CD14-positive monocyte (primary cell): Measurements from ENCODE around the gene MSH2. TPM values are rescaled to one million over a fixed set of nuclear protein-coding genes. Genes with fewer than 3 reads are reported as not detected.

Experiments used
- DNase-seq, 3 donors: peaks; one replicate each; pipeline ENCODE4 v3.0.0-alpha.2; 2011 to 2022
- H2AFZ ChIP-seq: 2 replicates; pipeline ENCODE4 v1.6.0; 2012; ENCODE audit warnings: mild to moderate bottlenecking, low read depth, low read length, inconsistent platforms; ENCODE audit not compliant: insufficient read depth, poor library complexity, severe bottlenecking
- H3K27ac ChIP-seq, 2 donors: 1 replicate in 1 of 2; 2 replicates in 1 of 2; pipeline ENCODE4 v1.5.1; 2012 to 2013; ENCODE audit warnings: low read length in 2 of 2, control low read depth in 1 of 2, inconsistent platforms in 1 of 2, low read depth in 1 of 2, mild to moderate bottlenecking in 1 of 2
- H3K27me3 ChIP-seq, 2 donors: one replicate each; pipeline versions ENCODE4 v1.6.0 to v1.6.1; 2011 to 2013; ENCODE audit warnings: low read length in 2 of 2; ENCODE audit not compliant: control insufficient read depth in 2 of 2, insufficient read depth in 2 of 2
- H3K36me3 ChIP-seq, 2 donors: replicated peaks in 1 of 2; 1 replicate in 1 of 2; 2 replicates in 1 of 2; pipeline versions ENCODE4 v1.5.1 to v1.6.1; 2012 to 2013; ENCODE audit warnings: low read length in 2 of 2, control low read depth in 1 of 2, inconsistent platforms in 1 of 2, mild to moderate bottlenecking in 1 of 2; ENCODE audit not compliant: insufficient read depth in 2 of 2, control insufficient read depth in 1 of 2
- H3K4me1 ChIP-seq, 2 donors: 1 replicate in 1 of 2; 2 replicates in 1 of 2; pipeline versions ENCODE4 v1.5.1 to v1.6.1; 2012 to 2013; ENCODE audit warnings: low read length in 2 of 2, control low read depth in 1 of 2, inconsistent platforms in 1 of 2, mild to moderate bottlenecking in 1 of 2, moderate library complexity in 1 of 2; ENCODE audit not compliant: insufficient read depth in 2 of 2, control insufficient read depth in 1 of 2
- H3K4me2 ChIP-seq: replicated peaks from 2 replicates; pipeline ENCODE3; 2012; ENCODE audit warnings: low read length, moderate library complexity, mild to moderate bottlenecking; ENCODE audit not compliant: poor library complexity, severe bottlenecking; ENCODE audit errors: extremely low read depth
- H3K4me3 ChIP-seq, 3 experiments: fragments of 200-600 bp in 1 of 3; sonication (generic) in 1 of 3; replicated peaks in 1 of 3; 1 replicate in 2 of 3; 2 replicates in 1 of 3; pipeline ENCODE4 v1.5.1; 2011 to 2013; ENCODE audit warnings: low read length in 3 of 3, mild to moderate bottlenecking in 3 of 3, control low read depth in 2 of 3, low read depth in 2 of 3, inconsistent platforms in 1 of 3, moderate library complexity in 1 of 3
- H3K79me2 ChIP-seq: 2 replicates; pipeline ENCODE4 v1.6.0; 2012; ENCODE audit warnings: mild to moderate bottlenecking, control low read depth, inconsistent platforms, low read length, moderate library complexity; ENCODE audit not compliant: insufficient read depth
- H3K9ac ChIP-seq: 2 replicates; pipeline ENCODE4 v1.6.0; 2017; ENCODE audit warnings: low read length, mild to moderate bottlenecking; ENCODE audit not compliant: insufficient read depth, poor library complexity, severe bottlenecking
- H3K9me3 ChIP-seq, 2 donors: replicated peaks in 1 of 2; 1 replicate in 1 of 2; 2 replicates in 1 of 2; pipeline versions ENCODE4 v1.5.1 to v1.6.1; 2012 to 2013; ENCODE audit warnings: low read length in 2 of 2, control low read depth in 1 of 2; ENCODE audit not compliant: control insufficient read depth in 1 of 2, insufficient read depth in 1 of 2
- H4K20me1 ChIP-seq: 2 replicates; pipeline ENCODE4 v1.6.0; 2012; ENCODE audit warnings: mild to moderate bottlenecking, low read length, control low read depth, moderate library complexity; ENCODE audit not compliant: insufficient read depth
- H3K27ac Mint-ChIP-seq, 7 donors: one replicate each; pipeline ENCODE4 v1.8.0; 2020; ENCODE audit warnings: mild to moderate bottlenecking in 7 of 7, mixed read lengths in 7 of 7, moderate library complexity in 6 of 7, inconsistent platforms in 2 of 7
- H3K27me3 Mint-ChIP-seq, 3 donors: one replicate each; pipeline ENCODE4 v1.8.0; 2021 to 2022; ENCODE audit warnings: low read depth in 3 of 3, mild to moderate bottlenecking in 3 of 3, mixed read lengths in 3 of 3, moderate library complexity in 3 of 3, inconsistent platforms in 1 of 3
- H3K36me3 Mint-ChIP-seq, 2 donors: one replicate each; pipeline ENCODE4 v1.8.0; 2020; ENCODE audit warnings: mixed read lengths in 2 of 2, inconsistent platforms in 1 of 2, mild to moderate bottlenecking in 1 of 2
- H3K4me1 Mint-ChIP-seq: one replicate; pipeline ENCODE4 v1.8.0; 2020; ENCODE audit warnings: mild to moderate bottlenecking, mixed read lengths
- H3K4me3 Mint-ChIP-seq, 2 donors: one replicate each; pipeline ENCODE4 v1.8.0; 2020; ENCODE audit warnings: mild to moderate bottlenecking in 2 of 2, mixed read lengths in 2 of 2, moderate library complexity in 1 of 2
- H3K9me3 Mint-ChIP-seq, 7 donors: one replicate each; pipeline ENCODE4 v1.8.0; 2020 to 2022; ENCODE audit warnings: mixed read lengths in 7 of 7, mild to moderate bottlenecking in 6 of 7, moderate library complexity in 6 of 7, inconsistent platforms in 2 of 7
- WGBS: methylation state at CpG from one replicate; pipeline ENCODE4 v1.1.5; 2013; ENCODE audit warnings: missing lambda C conversion rate; ENCODE audit not compliant: insufficient coverage; 5-methylcytosine and 5-hydroxymethylcytosine counted together
- intact Hi-C, 2 donors: fragments of 100-400 bp; cut with micrococcal nuclease; formaldehyde crosslinking; loops; one replicate each; pipeline versions ENCODE4 v1.15.0 to v1.15.1; 2023
- polyA plus RNA-seq, 3 donors: library from polyadenylated mRNA; depleted of rRNA in 1 of 3; unstranded in 2 of 3; stranded (reverse) in 1 of 3; fragments of 300-500 nt in 2 of 3; fragments of >200 nt in 1 of 3; fragmentation: Illumina TruSeq in 2 of 3; gene quantifications; 1 replicate in 2 of 3; 2 replicates in 1 of 3; pipeline ENCODE4 v1.2.3, GENCODE V29; 2012 to 2021
- TF ChIP-seq, protein P1 (sequence below): fragments of 200-600 bp; IDR thresholded peaks from one replicate; pipeline ENCODE4 v1.8.0; 2022; ENCODE audit warnings: antibody characterized with exemption, mild to moderate bottlenecking

The MSH2 gene
- polyA plus RNA-seq, 3 donors = 1.5 to 2.8 (median 2.0) TPM

- Mint-ChIP-seq H3K27me3 (peaks cover 8 to 10% (median 9%) of the 10 kb centered on the region in 3 donors), H3K27ac (no peak overlapping the region), H3K9me3 (no peaks in the 10 kb centered on the region), H3K36me3 (no peaks in the 10 kb centered on the region), H3K4me1 (peaks cover 3% of the 10 kb centered on the region), H3K4me3 (no peak overlapping the region)
- DNase-seq = no peak
- TF ChIP-seq, protein P1, sequence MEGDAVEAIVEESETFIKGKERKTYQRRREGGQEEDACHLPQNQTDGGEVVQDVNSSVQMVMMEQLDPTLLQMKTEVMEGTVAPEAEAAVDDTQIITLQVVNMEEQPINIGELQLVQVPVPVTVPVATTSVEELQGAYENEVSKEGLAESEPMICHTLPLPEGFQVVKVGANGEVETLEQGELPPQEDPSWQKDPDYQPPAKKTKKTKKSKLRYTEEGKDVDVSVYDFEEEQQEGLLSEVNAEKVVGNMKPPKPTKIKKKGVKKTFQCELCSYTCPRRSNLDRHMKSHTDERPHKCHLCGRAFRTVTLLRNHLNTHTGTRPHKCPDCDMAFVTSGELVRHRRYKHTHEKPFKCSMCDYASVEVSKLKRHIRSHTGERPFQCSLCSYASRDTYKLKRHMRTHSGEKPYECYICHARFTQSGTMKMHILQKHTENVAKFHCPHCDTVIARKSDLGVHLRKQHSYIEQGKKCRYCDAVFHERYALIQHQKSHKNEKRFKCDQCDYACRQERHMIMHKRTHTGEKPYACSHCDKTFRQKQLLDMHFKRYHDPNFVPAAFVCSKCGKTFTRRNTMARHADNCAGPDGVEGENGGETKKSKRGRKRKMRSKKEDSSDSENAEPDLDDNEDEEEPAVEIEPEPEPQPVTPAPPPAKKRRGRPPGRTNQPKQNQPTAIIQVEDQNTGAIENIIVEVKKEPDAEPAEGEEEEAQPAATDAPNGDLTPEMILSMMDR = no peak
- H3K4me3 ChIP-seq = no peak overlapping the region
- no peaks in the 10 kb centered on the region for H3K4me1 ChIP-seq
- H2AFZ ChIP-seq = no peak overlapping the region
- no peaks in the 10 kb centered on the region for H3K79me2 ChIP-seq
- no peak overlapping the region for H3K4me2 ChIP-seq
- H3K36me3 ChIP-seq = no peaks in the 10 kb centered on the region
- no peaks in the 10 kb centered on the region for H4K20me1 ChIP-seq
- intact Hi-C loops = loop anchor here (2.0 to 5.0 kb wide), 2 partner anchors 52 to 55 kb away; no protein-coding TSS in a partner anchor
- H3K27ac ChIP-seq = no peak overlapping the region
- H3K27me3 ChIP-seq = no peaks in the 10 kb centered on the region
- 100% methylated on average over 1 of the region's 1 CpG for WGBS
- no peaks in the 10 kb centered on the region for H3K9me3 ChIP-seq
- no peak overlapping the region for H3K9ac ChIP-seq
Observed at GRCh38 chr2:47389692-47390091, 13.3 kb upstream of the MSH2 start.

DNA sequence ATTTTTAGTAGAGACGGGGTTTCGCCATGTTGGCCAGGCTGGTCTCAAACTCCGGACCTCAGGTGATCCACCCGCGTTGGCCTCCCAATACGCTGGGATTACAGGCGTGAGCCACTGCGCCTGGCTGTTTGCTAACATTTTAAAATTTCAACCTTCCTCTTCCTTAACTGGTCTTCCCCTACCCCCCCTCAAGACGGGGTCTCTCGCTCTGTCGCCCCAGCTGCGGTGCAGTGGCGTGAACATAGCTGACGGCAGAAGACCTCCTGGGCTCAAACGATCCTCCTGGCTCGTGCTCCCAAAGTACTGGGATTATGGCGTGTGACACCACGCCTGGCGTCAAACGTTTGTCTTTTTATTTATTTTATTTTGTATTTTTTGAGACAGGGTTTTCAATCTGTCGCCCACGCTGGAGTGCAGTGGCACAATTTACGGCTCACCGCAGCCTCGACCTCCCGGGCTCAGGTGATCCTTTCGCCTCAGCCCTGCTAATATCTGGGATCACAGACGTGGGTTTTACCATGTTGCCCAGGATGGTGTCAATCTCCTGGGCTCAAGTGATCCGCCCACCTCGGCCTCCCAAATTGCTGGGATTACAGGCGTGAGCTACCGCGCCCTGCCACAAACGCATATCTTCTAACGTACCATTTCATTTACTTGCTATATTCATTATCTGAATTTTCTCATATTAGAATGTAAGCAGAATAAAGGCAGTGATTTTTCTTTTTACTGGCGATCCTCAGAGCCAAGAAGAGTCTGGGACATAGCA, 984 bp upstream of the MSH2 start:
- intact Hi-C loops = no loop called here
- Histone ChIP-seq H3K4me3 (peak overlapping the region; percentile 73 to 97 (median 96)), H2AFZ (peak overlapping the region; percentile 100), H3K27me3 (no peaks in the 10 kb centered on the region), H3K9me3 (no peaks in the 10 kb centered on the region), H4K20me1 (no peaks in the 10 kb centered on the region), H3K36me3 (no peaks in the 10 kb centered on the region), H3K9ac (peak overlapping the region; percentile 55), H3K4me2 (peak overlapping the region; percentile 94), H3K79me2 (peaks cover 32% of the 10 kb centered on the region), H3K4me1 (peaks cover 15 to 23% of the 10 kb centered on the region in 2 donors), H3K27ac (peak overlapping the region in 1 of 2 donors; percentile 65)
- Mint-ChIP-seq H3K4me3 (peak overlapping the region; percentile 99), H3K27ac (peak overlapping the region in 2 of 7 donors; percentile 1 to 13), H3K4me1 (peaks cover 30% of the 10 kb centered on the region), H3K27me3 (peaks cover 0 to 4% (median 3%) of the 10 kb centered on the region in 3 donors), H3K36me3 (peaks cover 0 to 4% of the 10 kb centered on the region in 2 donors), H3K9me3 (peaks cover 0 to 4% (median 0%) of the 10 kb centered on the region in 7 donors)
- WGBS = 85% methylated on average over 31 of the region's 36 CpGs
- no peak for DNase-seq
- TF ChIP-seq, protein P1 = no peak
